Brain microvascular endothelial cell (primary cell): ENCODE data around the gene MS4A1.

Experiments
- DNase-seq: peaks from one replicate; pipeline ENCODE4 v3.0.0-alpha.2; 2020
- H3K27ac ChIP-seq: fragments of 250-450 bp; sonication (Bioruptor Pico); 2 replicates; pipeline ENCODE4 v1.5.1; 2020; ENCODE audit warnings: mild to moderate bottlenecking, moderate library complexity
- H3K27me3 ChIP-seq: fragments of 250-450 bp; sonication (Bioruptor Pico); replicated peaks from 2 replicates; pipeline ENCODE4 v1.5.1; 2020; ENCODE audit warnings: mild to moderate bottlenecking
- H3K36me3 ChIP-seq: fragments of 250-450 bp; sonication (Bioruptor Pico); replicated peaks from 2 replicates; pipeline ENCODE4 v1.5.1; 2020; ENCODE audit warnings: mild to moderate bottlenecking
- H3K4me3 ChIP-seq: 2 replicates; pipeline ENCODE4 v1.5.1; 2011; ENCODE audit warnings: low read depth, mild to moderate bottlenecking, control low read depth, low read length, moderate library complexity
- in situ Hi-C: cut with HindIII; loops from 2 replicates; pipeline ENCODE4 v1.10.0; 2017; ENCODE audit warnings: low sequenced_read_pairs, low pct_ligation_motif_present
- TF ChIP-seq, protein P1 (sequence below): IDR thresholded peaks from 2 replicates; pipeline ENCODE4 v1.5.1; 2011; ENCODE audit warnings: low read depth, mild to moderate bottlenecking, moderate library complexity, low read length, control low read depth, inconsistent platforms; ENCODE audit errors: missing control alignments

Gene MS4A1

DNA sequence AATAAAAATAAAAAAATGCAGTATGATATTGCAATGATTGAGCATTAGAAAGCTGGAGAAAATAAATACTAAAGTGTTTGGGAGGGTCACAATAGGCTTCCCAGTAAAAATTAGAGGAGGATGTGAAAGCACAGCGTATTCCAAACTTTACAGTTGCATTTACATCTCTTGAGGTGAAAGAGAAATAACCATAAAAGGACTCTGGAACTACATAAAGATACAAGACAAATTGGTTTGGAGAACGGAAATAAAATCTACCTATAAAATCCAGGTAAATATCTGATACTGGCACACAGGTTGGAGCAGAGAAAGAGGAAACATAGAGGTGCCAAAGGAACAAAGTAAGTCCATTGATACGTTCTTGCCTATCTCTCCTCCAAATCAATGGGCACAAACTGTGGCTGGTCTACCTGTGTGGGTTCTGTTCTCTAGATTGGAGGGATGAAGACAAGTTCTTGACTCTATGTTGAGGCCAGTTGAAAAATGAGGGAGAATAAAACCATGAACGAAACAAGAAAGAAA lies 36.9 kb downstream of the MS4A1 start, which contains the start of gene MS4A12:
MS4A12 (plus strand) TSS at position 291 of the 522 bp plus-strand sequence. CDS start 4,541 bp downstream, outside the sequence.
- TF ChIP-seq, protein P1, sequence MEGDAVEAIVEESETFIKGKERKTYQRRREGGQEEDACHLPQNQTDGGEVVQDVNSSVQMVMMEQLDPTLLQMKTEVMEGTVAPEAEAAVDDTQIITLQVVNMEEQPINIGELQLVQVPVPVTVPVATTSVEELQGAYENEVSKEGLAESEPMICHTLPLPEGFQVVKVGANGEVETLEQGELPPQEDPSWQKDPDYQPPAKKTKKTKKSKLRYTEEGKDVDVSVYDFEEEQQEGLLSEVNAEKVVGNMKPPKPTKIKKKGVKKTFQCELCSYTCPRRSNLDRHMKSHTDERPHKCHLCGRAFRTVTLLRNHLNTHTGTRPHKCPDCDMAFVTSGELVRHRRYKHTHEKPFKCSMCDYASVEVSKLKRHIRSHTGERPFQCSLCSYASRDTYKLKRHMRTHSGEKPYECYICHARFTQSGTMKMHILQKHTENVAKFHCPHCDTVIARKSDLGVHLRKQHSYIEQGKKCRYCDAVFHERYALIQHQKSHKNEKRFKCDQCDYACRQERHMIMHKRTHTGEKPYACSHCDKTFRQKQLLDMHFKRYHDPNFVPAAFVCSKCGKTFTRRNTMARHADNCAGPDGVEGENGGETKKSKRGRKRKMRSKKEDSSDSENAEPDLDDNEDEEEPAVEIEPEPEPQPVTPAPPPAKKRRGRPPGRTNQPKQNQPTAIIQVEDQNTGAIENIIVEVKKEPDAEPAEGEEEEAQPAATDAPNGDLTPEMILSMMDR = no peak
- Histone ChIP-seq H3K4me3 (no peak within 1 kb of the TSS), H3K36me3 (no peaks in the 10 kb centered on the region), H3K27me3 (no peaks in the 10 kb centered on the region), H3K27ac (no peak within 1 kb of the TSS)
- in situ Hi-C loops = no loop called here
- DNase-seq = no peak

DNA sequence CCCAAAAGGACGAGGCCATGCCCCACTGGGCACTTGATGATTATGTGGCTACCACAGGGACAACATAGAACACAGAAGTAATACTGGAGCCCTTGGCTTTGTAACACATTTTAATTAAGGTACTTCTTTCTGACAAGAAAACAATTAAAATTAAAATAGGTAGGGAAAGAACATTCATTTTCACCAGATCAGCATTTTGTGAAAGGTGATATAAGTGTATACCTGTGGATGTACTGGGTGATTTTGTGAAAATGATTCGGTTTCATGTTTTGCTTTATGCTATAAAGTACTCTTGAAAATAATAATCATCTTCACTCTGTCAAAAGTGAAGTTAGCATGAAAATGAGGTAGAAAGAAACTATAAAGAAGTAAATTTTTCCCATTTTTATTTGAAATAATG lies 37.8 kb downstream of the MS4A1 start:
- no peak overlapping the region for H3K4me3 ChIP-seq
- in situ Hi-C loops = no loop called here
- H3K27ac ChIP-seq = no peak overlapping the region
- no peaks in the 10 kb centered on the region for H3K36me3 ChIP-seq
- DNase-seq = no peak
- H3K27me3 ChIP-seq = no peaks in the 10 kb centered on the region
- TF ChIP-seq, protein P1 = no peak

- in situ Hi-C loops = no loop called here
- Histone ChIP-seq H3K27me3 (no peaks in the 10 kb centered on the region), H3K36me3 (no peaks in the 10 kb centered on the region), H3K27ac (no peak overlapping the region), H3K4me3 (no peak overlapping the region)
- TF ChIP-seq, protein P1 = no peak
- no peak for DNase-seq
Measured at GRCh38 chr11:60498399-60498798, 42.8 kb downstream of the MS4A1 start.

GRCh38 chr11:60498853-60499252 lies 43.2 kb downstream of the MS4A1 start:
- no peak for DNase-seq
- H3K36me3 ChIP-seq = no peaks in the 10 kb centered on the region
- TF ChIP-seq, protein P1 = no peak
- in situ Hi-C loops = no loop called here
- no peaks in the 10 kb centered on the region for H3K27me3 ChIP-seq
- no peak overlapping the region for H3K27ac ChIP-seq
- no peak overlapping the region for H3K4me3 ChIP-seq

GRCh38 chr11:60500276-60500910 lies 44.7 kb downstream of the MS4A1 start:
- DNase-seq = peak; percentile 32
- Histone ChIP-seq H3K36me3 (no peaks in the 10 kb centered on the region), H3K4me3 (no peak overlapping the region), H3K27me3 (no peaks in the 10 kb centered on the region), H3K27ac (no peak overlapping the region)
- TF ChIP-seq, protein P1 = no peak
- in situ Hi-C loops = no loop called here
